Right cardiac atrium (tissue), 5 donors: Measurements from ENCODE around the gene ADAP1. TPM values are rescaled to one million over a fixed set of nuclear protein-coding genes. Genes with fewer than 3 reads are reported as not detected.
A peak's percentile ranks its signal among the peaks of the same experiment; 100 is the strongest.

Source experiments
- ATAC-seq, 2 donors: fragments of 200-7000 bp; cut with Tn5 transposase; one replicate each; pipeline versions ENCODE4 v1.8.0 to v1.9.1; 2020; ENCODE audit warnings: moderate library complexity in 2 of 2, mild to moderate bottlenecking in 1 of 2
- DNase-seq, 3 donors: peaks; one replicate each; pipeline ENCODE4 v3.0.0-alpha.2; 2020
- H3K27ac ChIP-seq: one replicate; pipeline ENCODE4 v1.5.1; 2013; ENCODE audit warnings: mild to moderate bottlenecking, low read length, control low read depth, moderate library complexity
- H3K27me3 ChIP-seq: one replicate; pipeline ENCODE4 v1.6.1; 2013; ENCODE audit not compliant: control insufficient read depth, insufficient read depth
- H3K4me1 ChIP-seq: one replicate; pipeline ENCODE4 v1.6.1; 2013; ENCODE audit warnings: low read length; ENCODE audit not compliant: control insufficient read depth, insufficient read depth
- H3K4me3 ChIP-seq: one replicate; pipeline ENCODE4 v1.5.1; 2013; ENCODE audit warnings: low read length, control low read depth
- H3K9me3 ChIP-seq: one replicate; pipeline ENCODE4 v1.6.1; 2013; ENCODE audit warnings: low read length; ENCODE audit not compliant: control insufficient read depth
- WGBS: extraction: QIAGEN DNeasy Blood & Tissue Kit; methylation state at CpG from one replicate; pipeline ENCODE4 v1.1.7; 2013; 5-methylcytosine and 5-hydroxymethylcytosine counted together
- intact Hi-C, 4 donors: fragments of 100-400 bp; cut with DNase I; formaldehyde crosslinking; loops; one replicate each; pipeline versions ENCODE4 v1.11.0 to v1.14.0; 2022 to 2023
- polyA plus RNA-seq: library from polyadenylated mRNA; stranded (reverse); fragments of 200-250 nt; gene quantifications from one replicate; pipeline ENCODE4 v1.2.3, GENCODE V29; 2013
- total RNA-seq, 4 donors: library from RNA; stranded (reverse); fragmentation: NEBNext Ultra II Directional; extraction: Animal tissue kit (Norgen Biotek cat#: 25700); gene quantifications; one replicate each; pipeline ENCODE4 v1.2.1, GENCODE V29; 2021
- donor health status: healthy with polysubstance abuse.
- donor health status: DM: no; HTN: yes; CAD: no.
- donor health status: DM: no; HTN: no; CAD: no.
- donor health status: DM: no; HTN: yes; CAD: no; lungs with severe emphysema.
- donor health status: DM: yes; HTN: yes; CAD: no.

The ADAP1 gene
- total and polyA plus RNA-seq, 5 donors = 4.8 to 8.4 (median 6.5) TPM

- DNase-seq = no peak
- no peak for ATAC-seq
- Histone ChIP-seq H3K4me3 (no peak overlapping the region), H3K27ac (no peak overlapping the region), H3K27me3 (no peaks in the 10 kb centered on the region), H3K9me3 (no peaks in the 10 kb centered on the region), H3K4me1 (no peaks in the 10 kb centered on the region)
- WGBS = 87% methylated on average over 14 of the region's 14 CpGs
- intact Hi-C loops = loop anchor here in 3 of 4 donors (2.0 to 10.0 kb wide), 3 partner anchors 69 to 169 kb away; partner anchors contain the start of gene ZFAND2A (in 1 of the 3)
Observed at GRCh38 chr7:995571-995970, 41.1 kb upstream of the ADAP1 start.

GRCh38 chr7:994592-995308, 40.3 kb upstream of the ADAP1 start:
- Histone ChIP-seq H3K27me3 (no peaks in the 10 kb centered on the region), H3K27ac (no peak overlapping the region), H3K4me3 (no peak overlapping the region), H3K9me3 (no peaks in the 10 kb centered on the region), H3K4me1 (no peaks in the 10 kb centered on the region)
- WGBS = 70% methylated on average over 28 of the region's 28 CpGs
- DNase-seq (no peak), ATAC-seq (no peak)
- intact Hi-C loops = loop anchor here in 3 of 4 donors (2.0 to 10.0 kb wide), 3 partner anchors 70 to 170 kb away; partner anchors contain the start of gene ZFAND2A (in 1 of the 3)

GRCh38 chr7:992709-993607, 38.5 kb upstream of the ADAP1 start:
- Histone ChIP-seq H3K9me3 (no peaks in the 10 kb centered on the region), H3K27ac (no peak overlapping the region), H3K4me1 (no peaks in the 10 kb centered on the region), H3K27me3 (no peaks in the 10 kb centered on the region), H3K4me3 (no peak overlapping the region)
- WGBS = 20% methylated on average over 34 of the region's 34 CpGs
- intact Hi-C loops = loop anchor here in 3 of 4 donors (1.0 to 10.0 kb wide), 4 partner anchors 72 to 172 kb away; partner anchors contain the start of gene ZFAND2A (in 1 of the 3)
- DNase-seq (peak; percentile 98 to 99 (median 99)), ATAC-seq (peak; percentile 95)

- ATAC-seq (no peak), DNase-seq (peak in 1 of 3 donors; percentile 60)
- intact Hi-C loops = loop anchor here in 2 of 4 donors (2.0 to 10.0 kb wide), 3 partner anchors 73 to 173 kb away; partner anchors contain the start of gene ZFAND2A (in 1 of the 2)
- Histone ChIP-seq H3K4me1 (no peaks in the 10 kb centered on the region), H3K4me3 (no peak overlapping the region), H3K27ac (no peak overlapping the region), H3K9me3 (no peaks in the 10 kb centered on the region), H3K27me3 (no peaks in the 10 kb centered on the region)
- WGBS = 69% methylated on average over 34 of the region's 34 CpGs
Observed at GRCh38 chr7:991729-992656, 37.5 kb upstream of the ADAP1 start.

- ATAC-seq (no peak), DNase-seq (peak in 1 of 3 donors; percentile 56)
- intact Hi-C loops = loop anchor here in 2 of 4 donors (10.0 kb wide), 2 partner anchors 164 to 174 kb away; partner anchors contain the start of gene ZFAND2A (in 1 of the 2)
- no peaks in the 10 kb centered on the region for H3K27me3 ChIP-seq
- H3K4me3 ChIP-seq = no peak overlapping the region
- WGBS = 45% methylated on average over 35 of the region's 35 CpGs
- H3K9me3 ChIP-seq = no peaks in the 10 kb centered on the region
- H3K27ac ChIP-seq = no peak overlapping the region
- no peaks in the 10 kb centered on the region for H3K4me1 ChIP-seq
Observed at GRCh38 chr7:990933-991728, 36.7 kb upstream of the ADAP1 start.

- intact Hi-C loops = loop anchor here in 2 of 4 donors (10.0 kb wide), 2 partner anchors 164 to 174 kb away; partner anchors contain the start of gene ZFAND2A (in 1 of the 2)
- 72% methylated on average over 36 of the region's 36 CpGs for WGBS
- Histone ChIP-seq H3K9me3 (no peaks in the 10 kb centered on the region), H3K27ac (no peak overlapping the region), H3K4me1 (no peaks in the 10 kb centered on the region), H3K4me3 (no peak overlapping the region), H3K27me3 (no peaks in the 10 kb centered on the region)
- no peak for ATAC-seq
- DNase-seq = peak in 1 of 3 donors; percentile 61
Observed at GRCh38 chr7:990352-990932, 36.0 kb upstream of the ADAP1 start.

GRCh38 chr7:988963-989529, 34.6 kb upstream of the ADAP1 start:
- intact Hi-C loops = loop anchor here in 1 of 4 donors (10.0 kb wide), 1 partner anchor 156 kb away; no protein-coding TSS in a partner anchor

GRCh38 chr7:988426-988911, 34.0 kb upstream of the ADAP1 start:
- Histone ChIP-seq H3K27me3 (no peaks in the 10 kb centered on the region), H3K4me3 (no peak overlapping the region), H3K4me1 (no peaks in the 10 kb centered on the region), H3K27ac (no peak overlapping the region), H3K9me3 (no peaks in the 10 kb centered on the region)
- WGBS = 7% methylated on average over 24 of the region's 24 CpGs
- intact Hi-C loops = loop anchor here in 1 of 4 donors (10.0 kb wide), 1 partner anchor 156 kb away; no protein-coding TSS in a partner anchor
- ATAC-seq (no peak), DNase-seq (peak in 1 of 3 donors; percentile 58)

More at GRCh38 chr7:988963-989529, 34.6 kb upstream of the ADAP1 start:
- peak in 1 of 3 donors; percentile 65 for DNase-seq
- Histone ChIP-seq H3K27me3 (no peaks in the 10 kb centered on the region), H3K4me1 (no peaks in the 10 kb centered on the region), H3K4me3 (no peak overlapping the region), H3K27ac (no peak overlapping the region), H3K9me3 (no peaks in the 10 kb centered on the region)
- ATAC-seq = no peak
- WGBS = 58% methylated on average over 15 of the region's 15 CpGs

GRCh38 chr7:987909-988308, 33.4 kb upstream of the ADAP1 start:
- intact Hi-C loops = loop anchor here in 1 of 4 donors (10.0 kb wide), 1 partner anchor 157 kb away; no protein-coding TSS in a partner anchor
- 43% methylated on average over 6 of the region's 6 CpGs for WGBS
- no peak for ATAC-seq
- Histone ChIP-seq H3K4me1 (no peaks in the 10 kb centered on the region), H3K27me3 (no peaks in the 10 kb centered on the region), H3K4me3 (no peak overlapping the region), H3K9me3 (no peaks in the 10 kb centered on the region), H3K27ac (no peak overlapping the region)
- peak in 1 of 3 donors; percentile 55 for DNase-seq
